Heart right ventricle (tissue), 16 donors: ENCODE results near the gene AFF2. TPM values are rescaled to one million over a fixed set of nuclear protein-coding genes. Genes with fewer than 3 reads are reported as not detected.

Source experiments
- ATAC-seq, 8 donors: fragments of 200-7000 bp; cut with Tn5 transposase; one replicate each; pipeline ENCODE4 v1.9.1; 2020; ENCODE audit warnings: mild to moderate bottlenecking in 8 of 8, moderate library complexity in 8 of 8, moderate number of reproducible peaks in 1 of 8
- DNase-seq, 2 donors: peaks; one replicate each; pipeline ENCODE4 v3.0.0-alpha.2; 2020
- H3K27ac ChIP-seq, 10 donors: fragments of 200-600 bp; sonication (generic) in 2 of 10; one replicate each; pipeline versions ENCODE4 v1.5.0 to v1.8.0; 2020 to 2022; ENCODE audit warnings: mild to moderate bottlenecking in 3 of 10
- H3K27me3 ChIP-seq, 7 donors: fragments of 200-600 bp; one replicate each; pipeline ENCODE4 v1.8.0; 2021 to 2022; ENCODE audit warnings: mild to moderate bottlenecking in 2 of 7
- H3K36me3 ChIP-seq, 9 donors: fragments of 200-600 bp; sonication (generic) in 1 of 9; one replicate each; pipeline versions ENCODE4 v1.5.0 to v1.8.0; 2020 to 2022; ENCODE audit warnings: mild to moderate bottlenecking in 2 of 9
- H3K4me1 ChIP-seq, 9 donors: fragments of 200-600 bp; sonication (generic) in 1 of 9; one replicate each; pipeline versions ENCODE4 v1.5.0 to v1.8.0; 2020 to 2022; ENCODE audit warnings: mild to moderate bottlenecking in 4 of 9
- H3K4me3 ChIP-seq, 10 donors: fragments of 200-600 bp; sonication (generic) in 2 of 10; one replicate each; pipeline versions ENCODE4 v1.5.0 to v1.8.0; 2020 to 2022; ENCODE audit warnings: mild to moderate bottlenecking in 7 of 10, moderate library complexity in 2 of 10
- H3K9me3 ChIP-seq, 11 donors: fragments of 200-600 bp in 10 of 11; sonication (generic) in 2 of 11; one replicate each; pipeline versions ENCODE4 v1.5.0 to v1.8.0; 2013 to 2022; ENCODE audit warnings: mild to moderate bottlenecking in 2 of 11, control low read depth in 1 of 11, moderate library complexity in 1 of 11
- WGBS, 2 donors: extraction: QIAGEN DNeasy Blood & Tissue Kit; methylation state at CpG; one replicate each; pipeline ENCODE4 v1.1.7; 2013; ENCODE audit warnings: inconsistent platforms in 1 of 2; 5-methylcytosine and 5-hydroxymethylcytosine counted together
- intact Hi-C, 10 donors: fragments of 100-400 bp; cut with DNase I; formaldehyde crosslinking; loops; one replicate each; pipeline versions ENCODE4 v1.11.1 to v1.14.2; 2022
- polyA plus RNA-seq, 2 donors: library from polyadenylated mRNA; stranded (reverse); fragments of 200-250 nt; gene quantifications; one replicate each; pipeline ENCODE4 v1.2.3, GENCODE V29; 2013
- total RNA-seq, 10 donors: library from RNA; stranded (reverse); fragmentation: NEBNext Ultra II Directional in 3 of 10; extraction: Animal tissue kit (Norgen Biotek cat#: 25700) in 3 of 10; gene quantifications; one replicate each; pipeline versions ENCODE4 v1.2.1 to v1.2.4, GENCODE V29; 2021 to 2023
- TF ChIP-seq, protein P1 (sequence below), 9 donors: fragments of 200-600 bp; sonication (generic) in 2 of 9; IDR thresholded peaks; one replicate each; pipeline versions ENCODE4 v1.5.0 to v1.8.0; 2021 to 2022; ENCODE audit warnings: antibody characterized with exemption in 9 of 9, mild to moderate bottlenecking in 5 of 9, moderate library complexity in 1 of 9
- donor health status: Arrhythmogenic right ventricular cardiomyopathy.
- donor health status: ischemic (EF 13 %, LVEDD 7.1; RV severe dilation, severe dysfunction).
- donor health status: healthy with polysubstance abuse.
- donor health status: DM: no; HTN: yes; CAD: no.
- donor health status: DM: no; HTN: no; CAD: no.
- donor health status: ischemic (EF 25% LVEDD 6.9; RV normal size, moderate dysfunction).
- donor health status: ischemic (EF 25% LVEDD 5.7; RV mildly dilated, moderate dysfunction).
- donor health status: healthy.
- donor health status: DM: yes; HTN: yes; CAD: no.
- donor health status: Ischemic cardiomyopathy.
- donor health status: ischemic (EF 35%, LVEDD 5.7; RV mildly dilated, moderate dysfunction).
- donor health status: nonischemic (EF 11% LVEDD 7.7; RV severe dilation, severe dysfunction).
- donor health status: DM: yes; HTN: yes; CAD: no.
- donor health status: PGD.
- donor health status: ischemic (EF 29% LVEDD 5.4; RV normal size, mild dysfunction).
- donor health status: nonischemic (EF 23%, LVEDD 6.1; RV moderate dilation, normal function).

AFF2 gene
- total and polyA plus RNA-seq, 12 donors: 0.01 to 0.59 (median 0.20) TPM; not detected in 2

DNA sequence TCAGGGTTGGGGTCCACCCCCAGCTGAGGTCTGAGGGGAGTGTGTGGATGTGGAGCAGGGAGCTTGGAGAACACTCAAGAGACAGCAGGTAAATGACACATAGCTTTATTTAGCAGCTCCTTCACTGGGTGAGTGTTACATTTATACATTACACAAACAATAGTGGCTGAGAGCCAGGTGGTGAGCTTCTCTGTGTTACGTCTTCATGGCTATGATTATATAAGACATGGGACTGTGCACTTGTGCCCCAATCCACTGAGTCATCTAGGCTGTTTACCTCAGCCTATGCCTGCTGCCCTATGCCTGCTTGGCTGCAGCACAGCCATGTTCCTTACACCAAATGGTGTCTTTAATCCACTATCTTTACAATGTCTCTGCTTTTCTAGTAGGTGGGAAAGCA is 459.6 kb downstream of the AFF2 start:
- DNase-seq (no peak), ATAC-seq (no peak)
- no peaks in the 10 kb centered on the region for H3K4me1 ChIP-seq
- WGBS, 2 donors: 39 to 40% methylated on average over 1 of the region's 1 CpG
- TF ChIP-seq, protein P1, sequence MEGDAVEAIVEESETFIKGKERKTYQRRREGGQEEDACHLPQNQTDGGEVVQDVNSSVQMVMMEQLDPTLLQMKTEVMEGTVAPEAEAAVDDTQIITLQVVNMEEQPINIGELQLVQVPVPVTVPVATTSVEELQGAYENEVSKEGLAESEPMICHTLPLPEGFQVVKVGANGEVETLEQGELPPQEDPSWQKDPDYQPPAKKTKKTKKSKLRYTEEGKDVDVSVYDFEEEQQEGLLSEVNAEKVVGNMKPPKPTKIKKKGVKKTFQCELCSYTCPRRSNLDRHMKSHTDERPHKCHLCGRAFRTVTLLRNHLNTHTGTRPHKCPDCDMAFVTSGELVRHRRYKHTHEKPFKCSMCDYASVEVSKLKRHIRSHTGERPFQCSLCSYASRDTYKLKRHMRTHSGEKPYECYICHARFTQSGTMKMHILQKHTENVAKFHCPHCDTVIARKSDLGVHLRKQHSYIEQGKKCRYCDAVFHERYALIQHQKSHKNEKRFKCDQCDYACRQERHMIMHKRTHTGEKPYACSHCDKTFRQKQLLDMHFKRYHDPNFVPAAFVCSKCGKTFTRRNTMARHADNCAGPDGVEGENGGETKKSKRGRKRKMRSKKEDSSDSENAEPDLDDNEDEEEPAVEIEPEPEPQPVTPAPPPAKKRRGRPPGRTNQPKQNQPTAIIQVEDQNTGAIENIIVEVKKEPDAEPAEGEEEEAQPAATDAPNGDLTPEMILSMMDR (IDR thresholded peaks at IDR 0.05): no peak
- intact Hi-C loops: no loop called here
- no peak overlapping the region for H3K27ac ChIP-seq
- H3K27me3 ChIP-seq: no peaks in the 10 kb centered on the region
- H3K4me3 ChIP-seq: no peak overlapping the region
- no peaks in the 10 kb centered on the region for H3K36me3 ChIP-seq
- H3K9me3 ChIP-seq: no peaks in the 10 kb centered on the region

DNA sequence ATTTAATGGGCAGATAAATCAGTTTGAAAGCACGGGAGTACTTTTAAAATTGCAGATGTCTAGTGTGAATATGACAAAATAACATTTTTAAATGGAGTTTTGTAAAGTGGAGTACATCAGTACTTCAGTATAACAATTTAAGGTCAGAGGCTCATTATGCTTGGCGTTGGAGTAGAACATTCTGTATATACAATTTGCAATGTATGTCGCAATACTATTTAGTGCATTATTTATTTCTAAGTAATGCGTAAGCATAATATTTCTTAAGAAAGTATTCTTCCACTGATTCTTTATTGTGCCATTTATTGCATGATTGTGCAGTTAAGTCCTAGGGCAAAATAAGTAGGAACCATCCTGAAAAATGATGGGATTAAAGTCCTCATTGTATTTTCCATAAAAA is 461.6 kb downstream of the AFF2 start:
- ATAC-seq: no peak
- Histone ChIP-seq H3K27ac (no peak overlapping the region), H3K36me3 (no peaks in the 10 kb centered on the region), H3K9me3 (no peaks in the 10 kb centered on the region), H3K4me1 (no peaks in the 10 kb centered on the region), H3K27me3 (no peaks in the 10 kb centered on the region), H3K4me3 (no peak overlapping the region)
- WGBS, 2 donors: 93 to 95% methylated on average over 4 of the region's 4 CpGs
- intact Hi-C loops: no loop called here
- no peak for DNase-seq
- TF ChIP-seq, protein P1 (IDR thresholded peaks at IDR 0.05): no peak

DNA sequence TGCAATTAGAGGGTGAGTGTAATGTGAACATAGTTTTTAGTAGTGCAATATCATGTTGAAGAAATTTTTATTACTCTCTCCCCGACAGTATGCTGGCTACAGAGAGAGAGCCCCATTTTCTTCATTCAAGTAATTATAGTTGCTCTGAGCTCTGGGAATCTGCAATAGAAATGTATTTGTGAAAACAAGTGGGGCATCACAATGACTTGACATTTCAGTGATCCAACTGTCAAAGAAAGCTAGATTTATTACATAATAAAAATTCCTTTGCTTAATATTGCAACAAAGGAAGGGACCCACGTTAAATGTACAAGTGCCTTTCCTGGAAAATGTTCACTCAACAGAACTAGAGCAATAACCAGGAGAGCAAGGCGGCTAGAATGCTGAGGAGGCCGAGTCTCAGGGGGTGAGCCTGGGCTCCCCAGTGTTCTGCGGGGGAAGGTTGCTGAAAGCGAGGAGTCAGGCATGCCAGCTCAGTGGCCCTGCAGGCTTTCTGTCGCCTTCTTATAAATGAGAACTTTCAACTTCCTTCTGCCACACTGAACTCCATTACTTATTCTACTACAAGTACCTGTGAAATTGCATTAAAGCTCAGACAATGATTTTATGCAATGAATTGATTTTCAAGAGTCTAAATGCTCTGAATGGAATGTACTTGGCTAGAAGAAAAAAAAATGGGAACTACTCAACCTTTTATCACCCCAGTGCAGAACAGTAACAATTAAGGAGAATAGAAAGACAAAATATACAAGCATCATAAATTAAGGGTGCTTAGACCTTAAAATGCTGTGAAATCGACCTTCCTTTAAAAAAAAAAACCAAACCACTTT is 476.4 kb downstream of the AFF2 start:
- no peaks in the 10 kb centered on the region for H3K27me3 ChIP-seq
- no peak overlapping the region for H3K27ac ChIP-seq
- no peak overlapping the region for H3K4me3 ChIP-seq
- intact Hi-C loops: no loop called here
- ATAC-seq (no peak), DNase-seq (no peak)
- H3K4me1 ChIP-seq: no peaks in the 10 kb centered on the region
- H3K9me3 ChIP-seq: no peaks in the 10 kb centered on the region
- TF ChIP-seq, protein P1 (IDR thresholded peaks at IDR 0.05): no peak
- no peaks in the 10 kb centered on the region for H3K36me3 ChIP-seq
- 78 to 80% methylated on average over 8 of the region's 8 CpGs for WGBS, 2 donors

DNA sequence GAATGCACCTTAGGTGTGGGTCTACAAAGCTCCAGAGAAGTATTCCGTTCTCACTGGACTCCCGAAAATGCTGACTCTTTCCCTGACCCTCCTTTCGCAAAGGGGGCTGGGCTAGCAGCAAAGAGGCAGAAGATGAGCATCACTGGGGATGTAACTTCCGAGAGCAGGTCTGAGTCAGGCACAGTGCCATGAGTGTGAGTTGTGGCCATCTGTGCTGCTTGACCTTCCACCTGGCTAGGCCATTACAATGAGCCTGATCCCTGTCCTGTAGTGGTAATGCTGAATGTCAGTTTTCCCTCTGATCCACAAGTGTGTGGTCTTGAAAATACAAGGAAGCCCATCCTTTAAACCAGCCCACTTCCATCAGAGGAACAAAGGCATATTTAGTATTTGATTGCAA is 479.4 kb downstream of the AFF2 start:
- WGBS, 2 donors: 90 to 96% methylated on average over 4 of the region's 4 CpGs
- no peak overlapping the region for H3K4me3 ChIP-seq
- H3K27ac ChIP-seq: no peak overlapping the region
- intact Hi-C loops: no loop called here
- H3K36me3 ChIP-seq: no peaks in the 10 kb centered on the region
- no peaks in the 10 kb centered on the region for H3K4me1 ChIP-seq
- TF ChIP-seq, protein P1 (IDR thresholded peaks at IDR 0.05): no peak
- no peaks in the 10 kb centered on the region for H3K9me3 ChIP-seq
- DNase-seq (no peak), ATAC-seq (no peak)
- no peaks in the 10 kb centered on the region for H3K27me3 ChIP-seq
